IMR-90 (cell line): ENCODE measurements around the gene MROH7. TPM values are rescaled to one million over a fixed set of nuclear protein-coding genes. Genes with fewer than 3 reads are reported as not detected.

ENCODE experiments used
- ATAC-seq: fragments of 200-7000 bp; cut with Tn5 transposase; 2 replicates; pipeline ENCODE4 v1.9.1; 2020; ENCODE audit warnings: low read depth, mild to moderate bottlenecking, moderate library complexity
- BruUV-seq: library from RNA; stranded (reverse); fragments of 400-500 nt; replicated peaks from 2 replicates; lab custom pipeline; 2021; lab: Mats Ljungman, UMichigan
- CTCF ChIA-PET: fragments of 300-600 bp; formaldehyde crosslinking; extraction: SDS; loops from one replicate; lab custom pipeline; 2021; ENCODE audit warnings: antibody characterized with exemption; lab: Yijun Ruan, JAX
- POLR2A ChIA-PET: fragments of 300-600 bp; sonication (Branson Sonifier 250); formaldehyde crosslinking; loops from one replicate; lab custom pipeline; 2022; ENCODE audit warnings: antibody characterized with exemption; ENCODE audit not compliant: unreplicated experiment; lab: Charles Lee
- DNase-seq: peaks from one replicate; pipeline ENCODE4 v3.0.0; 2013
- H2AFZ ChIP-seq: replicated peaks from 2 replicates; pipeline ENCODE3; 2013; ENCODE audit warnings: low read length, mild to moderate bottlenecking; ENCODE audit not compliant: poor library complexity
- H2AK5ac ChIP-seq: 2 replicates; pipeline ENCODE4 v1.6.1; 2013; ENCODE audit warnings: low read depth, low read length, inconsistent platforms
- H2AK9ac ChIP-seq: replicated peaks from 2 replicates; pipeline ENCODE3; 2013; ENCODE audit warnings: mild to moderate bottlenecking, low read depth, low read length, moderate library complexity; ENCODE audit not compliant: poor library complexity
- H2BK120ac ChIP-seq: 2 replicates; pipeline ENCODE4 v1.6.1; 2013; ENCODE audit warnings: low read depth, low read length, inconsistent platforms
- H2BK15ac ChIP-seq: 3 replicates; pipeline ENCODE4 v1.6.1; 2013; ENCODE audit warnings: low read depth, low read length, inconsistent platforms
- H2BK20ac ChIP-seq: 2 replicates; pipeline ENCODE4 v1.6.1; 2013; ENCODE audit warnings: low read depth, mild to moderate bottlenecking, inconsistent platforms, low read length, moderate library complexity
- H2BK5ac ChIP-seq: 2 replicates; pipeline ENCODE4 v1.6.1; 2013; ENCODE audit warnings: mild to moderate bottlenecking, low read depth, low read length, inconsistent platforms; ENCODE audit not compliant: poor library complexity, severe bottlenecking
- H3K14ac ChIP-seq: replicated peaks from 2 replicates; pipeline ENCODE4 v1.6.1; 2013; ENCODE audit warnings: low read depth, low read length, inconsistent platforms
- H3K18ac ChIP-seq: 2 replicates; pipeline ENCODE4 v1.6.1; 2013; ENCODE audit warnings: low read depth, low read length, control low read depth
- H3K23ac ChIP-seq: 2 replicates; pipeline ENCODE4 v1.6.1; 2013; ENCODE audit warnings: low read depth, low read length, inconsistent platforms
- H3K27ac ChIP-seq: 2 replicates; pipeline ENCODE4 v1.5.1; 2013; ENCODE audit warnings: mild to moderate bottlenecking, control low read depth, low read length; ENCODE audit not compliant: insufficient read depth
- H3K27me3 ChIP-seq: 2 replicates; pipeline ENCODE4 v1.6.1; 2013; ENCODE audit warnings: low read length; ENCODE audit not compliant: control insufficient read depth, insufficient read depth
- H3K36me3 ChIP-seq: 2 replicates; pipeline ENCODE4 v1.6.1; 2013; ENCODE audit warnings: low read length, mixed read lengths; ENCODE audit not compliant: control insufficient read depth, insufficient read depth
- H3K4ac ChIP-seq: 2 replicates; pipeline ENCODE4 v1.6.1; 2013; ENCODE audit warnings: low read depth, low read length, inconsistent platforms
- H3K4me1 ChIP-seq: 2 replicates; pipeline ENCODE4 v1.6.1; 2013; ENCODE audit warnings: low read length, mixed read lengths; ENCODE audit not compliant: control insufficient read depth, insufficient read depth
- H3K4me2 ChIP-seq: 2 replicates; pipeline ENCODE4 v1.6.1; 2013; ENCODE audit warnings: low read depth, mild to moderate bottlenecking, control low read depth, low read length, moderate library complexity
- H3K4me3 ChIP-seq: 2 replicates; pipeline ENCODE4 v1.5.1; 2013; ENCODE audit warnings: low read depth, mild to moderate bottlenecking, control low read depth, low read length, moderate library complexity; ENCODE audit not compliant: insufficient read depth
- H3K56ac ChIP-seq: 2 replicates; pipeline ENCODE4 v1.6.1; 2013; ENCODE audit warnings: low read length, inconsistent platforms; ENCODE audit not compliant: insufficient read depth; ENCODE audit errors: extremely low read depth
- H3K79me1 ChIP-seq, 2 experiments: 2 replicates each; pipeline ENCODE4 v1.6.1; 2013; ENCODE audit warnings: low read length in 2 of 2, inconsistent platforms in 1 of 2, low read depth in 1 of 2
- H3K9ac ChIP-seq: 2 replicates; pipeline ENCODE4 v1.6.1; 2013; ENCODE audit warnings: low read depth, low read length, control low read depth
- H3K9me1 ChIP-seq: 2 replicates; pipeline ENCODE4 v1.6.1; 2013; ENCODE audit warnings: low read length, inconsistent platforms; ENCODE audit not compliant: insufficient read depth
- H3K9me3 ChIP-seq: 2 replicates; pipeline ENCODE4 v1.6.1; 2013; ENCODE audit warnings: low read length; ENCODE audit not compliant: control insufficient read depth, insufficient read depth
- H4K20me1 ChIP-seq: 2 replicates; pipeline ENCODE4 v1.6.1; 2013; ENCODE audit warnings: low read length, inconsistent platforms; ENCODE audit not compliant: insufficient read depth
- H4K5ac ChIP-seq: 2 replicates; pipeline ENCODE4 v1.6.1; 2013; ENCODE audit warnings: mild to moderate bottlenecking, low read depth, low read length, control low read depth
- H4K8ac ChIP-seq, 2 experiments: 2 replicates each; pipeline ENCODE4 v1.6.1; 2013; ENCODE audit warnings: low read depth in 2 of 2, low read length in 2 of 2, control low read depth in 1 of 2, inconsistent platforms in 1 of 2
- H4K91ac ChIP-seq: 2 replicates; pipeline ENCODE4 v1.6.1; 2013; ENCODE audit warnings: low read depth, low read length, inconsistent platforms; ENCODE audit not compliant: insufficient read depth
- BHLHE40 ChIP-seq: fragments of 150-350 bp; IDR thresholded peaks from 2 replicates; pipeline ENCODE4 v1.6.1; 2016; ENCODE audit warnings: mild to moderate bottlenecking, low read depth, low read length
- CEBPB ChIP-seq: IDR thresholded peaks from 2 replicates; pipeline ENCODE4 v1.6.1; 2012; ENCODE audit warnings: low read depth, low read length, improper control_type of control experiment
- CHD1 ChIP-seq: IDR thresholded peaks from 2 replicates; pipeline ENCODE4 v1.6.1; 2012; ENCODE audit warnings: low read depth, low read length, improper control_type of control experiment
- ELK1 ChIP-seq: fragments of 150-350 bp; IDR thresholded peaks from 2 replicates; pipeline ENCODE4 v1.6.1; 2016; ENCODE audit warnings: low read depth, mild to moderate bottlenecking, low read length, moderate library complexity, borderline replicate concordance
- FOS ChIP-seq: fragments of 150-350 bp; IDR thresholded peaks from 2 replicates; pipeline ENCODE4 v1.6.1; 2016; ENCODE audit warnings: low read depth, low read length
- MAFK ChIP-seq: IDR thresholded peaks from 2 replicates; pipeline ENCODE4 v1.6.1; 2012; ENCODE audit warnings: low read depth, low read length, improper control_type of control experiment
- MAZ ChIP-seq: IDR thresholded peaks from 2 replicates; pipeline ENCODE4 v1.6.1; 2012; ENCODE audit warnings: low read depth, mild to moderate bottlenecking, low read length, improper control_type of control experiment, moderate library complexity, borderline replicate concordance
- MXI1 ChIP-seq: IDR thresholded peaks from 2 replicates; pipeline ENCODE4 v1.6.1; 2012; ENCODE audit warnings: low read depth, mild to moderate bottlenecking, low read length, moderate library complexity, borderline replicate concordance
- NFE2L2 ChIP-seq: fragments of 150-350 bp; IDR thresholded peaks from 2 replicates; pipeline ENCODE4 v1.6.1; 2016; ENCODE audit warnings: low read depth, mild to moderate bottlenecking, low read length
- POLR2A ChIP-seq: IDR thresholded peaks from 2 replicates; pipeline ENCODE4 v1.6.1; 2012; ENCODE audit warnings: mild to moderate bottlenecking, low read depth, low read length
- RAD21 ChIP-seq: IDR thresholded peaks from 2 replicates; pipeline ENCODE4 v1.6.1; 2012; ENCODE audit warnings: low read length, improper control_type of control experiment
- RCOR1 ChIP-seq: IDR thresholded peaks from 2 replicates; pipeline ENCODE4 v1.6.1; 2012; ENCODE audit warnings: mild to moderate bottlenecking, low read length, improper control_type of control experiment; ENCODE audit not compliant: insufficient replicate concordance
- RFX5 ChIP-seq: IDR thresholded peaks from 2 replicates; pipeline ENCODE4 v1.8.0; 2012; ENCODE audit warnings: low read depth, mild to moderate bottlenecking, low read length, moderate library complexity
- SMC3 ChIP-seq: fragments of 150-350 bp; IDR thresholded peaks from 2 replicates; pipeline ENCODE4 v1.6.1; 2016; ENCODE audit warnings: low read depth, mild to moderate bottlenecking, antibody characterized with exemption, low read length, moderate library complexity
- WGBS, 2 experiments: methylation state at CpG; one replicate each; pipeline versions ENCODE4 v1.1.5 to v1.1.7; 2013; ENCODE audit warnings: missing lambda C conversion rate in 2 of 2; ENCODE audit not compliant: insufficient read length in 1 of 2; ENCODE audit errors: extremely low coverage in 2 of 2; 5-methylcytosine and 5-hydroxymethylcytosine counted together
- dilution Hi-C: fragments of 300-500 bp; cut with HindIII; formaldehyde crosslinking; loops from one replicate; pipeline ENCODE4 v1.14.3; 2018; ENCODE audit warnings: low sequenced_read_pairs; ENCODE audit not compliant: unreplicated experiment
- in situ Hi-C: fragments of 300-500 bp; cut with MboI; formaldehyde crosslinking; loops from 3 replicates; pipeline ENCODE4 v1.14.3; 2019; ENCODE audit warnings: low sequenced_read_pairs, inconsistent platforms, mixed read lengths
- intact Hi-C: fragments of 100-400 bp; cut with micrococcal nuclease; formaldehyde crosslinking; loops from 2 replicates; pipeline ENCODE4 v1.10.0; 2022
- polyA plus RNA-seq, 3 experiments: library from polyadenylated mRNA; depleted of rRNA; stranded (reverse); fragments of >200 nt; gene quantifications; 2 replicates each; pipeline ENCODE4 v1.2.3, GENCODE V29; 2012; ENCODE audit warnings: low replicate concordance in 1 of 3
- total RNA-seq: library from RNA; depleted of rRNA; stranded (reverse); fragments of >200 nt; gene quantifications from 2 replicates; pipeline ENCODE4 v1.2.3, GENCODE V29; 2012
- TF ChIP-seq, protein P1 (sequence below): fragments of 150-350 bp; IDR thresholded peaks from 2 replicates; pipeline ENCODE4 v1.6.1; 2017; ENCODE audit warnings: mild to moderate bottlenecking, antibody characterized with exemption, low read length, low read depth

The MROH7 gene
- total and polyA plus RNA-seq, 2 of the 4 experiments (the other 2 are of a cell fraction) = not detected

DNA sequence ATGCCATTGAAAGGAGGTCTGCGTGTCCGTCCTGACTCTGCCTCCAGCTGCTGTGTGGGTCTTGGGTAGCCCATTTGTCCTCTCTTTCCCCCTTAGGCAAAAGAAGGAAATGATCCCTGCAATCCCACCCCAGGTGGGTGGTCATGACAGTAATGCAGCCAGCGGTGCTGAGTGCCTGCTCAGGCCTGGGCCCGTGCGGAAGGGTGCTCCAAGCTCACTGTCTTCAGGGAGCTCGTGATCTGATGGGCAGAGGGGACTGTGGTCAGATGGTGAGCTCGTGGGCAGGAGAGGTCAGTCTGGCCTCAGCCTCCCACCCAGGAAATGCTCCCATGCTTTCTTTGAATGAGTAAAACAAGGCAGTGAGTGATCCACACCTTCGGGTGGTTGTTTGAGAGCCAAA is 38.8 kb downstream of the MROH7 start:
- H3K36me3 ChIP-seq = no peaks in the 10 kb centered on the region
- WGBS, 2 experiments = 80% methylated on average over 1 of the region's 8 CpGs; no CpG with 5 or more reads in 1 of the 2 experiments
- CTCF ChIA-PET = no interaction called here
- H3K14ac ChIP-seq = no peak overlapping the region
- H2BK20ac ChIP-seq = no peak overlapping the region
- dilution Hi-C loops = no loop called here
- no peak overlapping the region for H2BK15ac ChIP-seq
- H3K18ac ChIP-seq = no peak overlapping the region
- H3K27me3 ChIP-seq = peaks cover 54% of the 10 kb centered on the region
- H3K4me2 ChIP-seq = no peak overlapping the region
- H2AFZ ChIP-seq = no peak overlapping the region
- H3K4me1 ChIP-seq = no peaks in the 10 kb centered on the region
- no peak overlapping the region for H3K4ac ChIP-seq
- H4K8ac ChIP-seq = no peak overlapping the region
- H3K9me1 ChIP-seq = no peaks in the 10 kb centered on the region
- in situ Hi-C loops = no loop called here
- no peaks in the 10 kb centered on the region for H3K79me1 ChIP-seq
- no peak for ATAC-seq
- intact Hi-C loops = no loop called here
- H3K9ac ChIP-seq = no peak overlapping the region
- no peak for DNase-seq
- H3K56ac ChIP-seq = no peak overlapping the region
- H4K91ac ChIP-seq = no peak overlapping the region
- H2AK5ac ChIP-seq = no peak overlapping the region
- H3K23ac ChIP-seq = no peak overlapping the region
- no peak overlapping the region for H2BK5ac ChIP-seq
- POLR2A ChIA-PET = no interaction called here
- H2AK9ac ChIP-seq = no peak overlapping the region
- BruUV-seq = no TSS peak
- no peak overlapping the region for H3K4me3 ChIP-seq
- no peak overlapping the region for H3K27ac ChIP-seq
- H3K9me3 ChIP-seq = no peaks in the 10 kb centered on the region
- H4K5ac ChIP-seq = no peak overlapping the region
- no peaks in the 10 kb centered on the region for H4K20me1 ChIP-seq
- no peak for TF ChIP-seq CHD1
- no peak for TF ChIP-seq CEBPB
- no peak for TF ChIP-seq FOS
- no peak for TF ChIP-seq RFX5
- TF ChIP-seq ELK1 = no peak
- TF ChIP-seq MXI1 = no peak
- TF ChIP-seq, protein P1, sequence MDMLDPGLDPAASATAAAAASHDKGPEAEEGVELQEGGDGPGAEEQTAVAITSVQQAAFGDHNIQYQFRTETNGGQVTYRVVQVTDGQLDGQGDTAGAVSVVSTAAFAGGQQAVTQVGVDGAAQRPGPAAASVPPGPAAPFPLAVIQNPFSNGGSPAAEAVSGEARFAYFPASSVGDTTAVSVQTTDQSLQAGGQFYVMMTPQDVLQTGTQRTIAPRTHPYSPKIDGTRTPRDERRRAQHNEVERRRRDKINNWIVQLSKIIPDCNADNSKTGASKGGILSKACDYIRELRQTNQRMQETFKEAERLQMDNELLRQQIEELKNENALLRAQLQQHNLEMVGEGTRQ = no peak
- TF ChIP-seq RAD21 = no peak
- no peak for TF ChIP-seq MAFK
- no peak for TF ChIP-seq POLR2A
- TF ChIP-seq BHLHE40 = no peak
- TF ChIP-seq NFE2L2 = no peak
- TF ChIP-seq MAZ = no peak
- no peak for TF ChIP-seq RCOR1
- TF ChIP-seq SMC3 = no peak
- no peak overlapping the region for H2BK120ac ChIP-seq
